GM18499 (cell line): ENCODE results near the gene EPHX1.
"Not testable (repeated sequence)": the region's sequence is repeated elsewhere in the genome, so short reads cannot be mapped to it uniquely, and the experiment has no call there.

Source experiments
- ATAC-seq: cut with Tn5 transposase; IDR thresholded peaks from one replicate; pipeline ENCODE4 v1.9.1; 2021; ENCODE audit warnings: moderate number of reproducible peaks; ENCODE audit not compliant: insufficient read depth, unreplicated experiment

The EPHX1 gene

DNA sequence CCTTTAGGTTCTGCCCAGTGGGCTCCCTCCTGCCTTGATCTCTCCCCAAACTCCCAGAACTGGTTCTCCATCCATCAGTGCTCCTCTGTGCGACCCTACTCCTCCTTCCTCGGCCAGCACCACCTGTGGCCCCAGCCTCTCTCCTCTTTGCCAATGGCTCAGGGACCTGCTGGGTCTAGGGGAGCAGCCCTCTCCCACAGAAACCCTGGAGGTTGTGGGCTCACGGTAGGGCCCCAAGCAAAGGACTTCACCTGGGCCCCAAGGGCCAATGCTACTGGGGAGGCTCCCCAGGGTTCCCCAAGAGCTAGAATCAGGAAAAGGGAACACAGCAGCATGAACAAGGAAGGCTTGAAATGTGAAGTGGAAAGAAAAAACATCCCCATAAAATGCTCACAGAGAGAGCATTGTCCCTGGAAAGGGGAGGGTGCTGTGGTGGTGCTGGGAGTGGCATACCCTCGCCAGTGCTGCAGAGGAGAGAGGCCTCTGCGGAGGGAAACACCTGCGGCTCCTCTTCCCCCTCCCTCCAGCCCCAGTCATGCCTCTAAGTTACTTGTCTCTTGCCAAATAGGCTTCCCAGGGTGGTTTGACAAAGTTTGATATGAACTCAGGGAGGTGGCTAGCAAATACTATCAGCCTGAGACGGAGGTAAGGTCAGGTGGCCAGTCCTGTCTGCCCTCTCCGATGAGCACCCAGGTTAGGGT lies 69.7 kb downstream of the EPHX1 start:
- ATAC-seq = no peak

DNA sequence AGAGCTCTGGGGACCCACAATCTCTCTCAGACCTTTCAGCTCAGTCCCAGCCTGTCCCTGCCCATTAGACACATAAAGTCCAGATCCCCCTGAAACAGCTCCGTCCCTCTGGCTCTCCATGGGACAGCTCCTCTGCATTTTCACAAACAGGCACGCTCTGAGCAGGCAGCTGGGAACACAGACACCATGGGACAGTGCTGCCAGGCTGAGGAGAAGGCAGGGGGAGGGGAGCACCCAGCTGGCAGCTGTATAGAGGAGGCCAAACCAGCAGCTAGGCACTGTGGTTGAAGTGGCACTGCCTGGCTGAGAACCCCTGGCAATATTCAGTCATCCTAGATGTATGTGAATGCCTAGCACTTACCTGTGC lies 70.3 kb downstream of the EPHX1 start:
- ATAC-seq = no peak

DNA sequence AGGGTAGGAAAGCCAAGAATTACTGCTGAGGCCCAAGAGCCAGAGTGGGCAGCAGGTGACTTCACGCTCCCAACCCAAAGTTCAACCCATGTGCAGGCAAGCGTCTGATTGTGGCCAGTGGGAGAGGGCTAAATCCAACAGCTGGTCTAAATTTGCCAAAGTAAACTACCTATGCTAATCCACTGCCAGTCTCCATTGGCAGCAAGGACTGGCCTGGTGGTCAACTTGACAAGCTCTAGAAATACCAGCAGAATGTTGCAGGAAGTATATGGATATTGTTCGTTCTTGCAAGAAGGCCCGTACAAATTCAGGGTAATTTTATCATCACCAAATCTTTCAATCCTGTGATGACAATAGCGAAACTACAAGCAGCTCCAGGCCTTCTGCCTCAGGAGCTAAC lies 70.7 kb downstream of the EPHX1 start:
- no peak for ATAC-seq

DNA sequence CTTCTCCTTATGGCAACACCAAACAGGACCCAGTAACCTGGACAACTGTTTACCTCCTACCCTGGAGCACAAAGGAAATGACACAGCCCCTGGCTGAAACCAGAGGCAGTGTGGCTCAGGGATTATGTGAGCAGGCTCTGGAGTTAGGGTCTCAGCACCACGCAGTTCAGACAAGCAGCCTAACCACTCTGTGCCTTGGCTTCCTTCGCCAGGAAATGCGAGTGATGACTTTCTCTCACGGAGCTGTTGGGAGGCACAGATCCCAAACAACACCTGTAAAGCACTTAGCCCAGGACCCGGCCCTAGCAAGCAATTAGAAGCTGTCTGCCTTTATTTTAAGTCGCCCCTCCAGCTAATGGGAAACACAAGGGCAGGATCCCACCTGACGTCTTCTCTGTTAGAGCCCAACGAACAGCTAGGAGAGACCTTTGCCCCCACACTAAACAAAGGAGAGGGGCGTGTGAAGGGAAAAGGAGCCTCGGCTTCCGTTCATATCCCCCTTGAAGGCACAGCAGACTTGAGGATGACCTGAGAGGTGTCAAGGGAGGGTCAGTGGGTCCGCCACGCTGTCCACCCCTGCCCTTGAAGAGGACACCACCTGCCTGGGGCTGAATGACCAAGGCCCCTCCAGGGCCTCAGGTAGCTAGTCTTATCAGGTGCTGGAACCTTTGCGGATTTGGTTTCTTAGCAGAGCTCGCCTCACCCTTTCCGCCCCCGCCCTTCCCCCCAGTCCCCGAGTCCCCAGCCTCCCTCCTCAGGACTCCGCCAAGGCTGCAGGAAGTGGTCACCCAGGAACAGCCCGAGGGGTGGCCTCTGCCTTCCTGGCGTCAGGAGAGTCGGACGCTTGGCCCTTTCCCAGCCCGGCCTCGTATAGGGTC lies 71.4 kb downstream of the EPHX1 start:
- no peak for ATAC-seq

DNA sequence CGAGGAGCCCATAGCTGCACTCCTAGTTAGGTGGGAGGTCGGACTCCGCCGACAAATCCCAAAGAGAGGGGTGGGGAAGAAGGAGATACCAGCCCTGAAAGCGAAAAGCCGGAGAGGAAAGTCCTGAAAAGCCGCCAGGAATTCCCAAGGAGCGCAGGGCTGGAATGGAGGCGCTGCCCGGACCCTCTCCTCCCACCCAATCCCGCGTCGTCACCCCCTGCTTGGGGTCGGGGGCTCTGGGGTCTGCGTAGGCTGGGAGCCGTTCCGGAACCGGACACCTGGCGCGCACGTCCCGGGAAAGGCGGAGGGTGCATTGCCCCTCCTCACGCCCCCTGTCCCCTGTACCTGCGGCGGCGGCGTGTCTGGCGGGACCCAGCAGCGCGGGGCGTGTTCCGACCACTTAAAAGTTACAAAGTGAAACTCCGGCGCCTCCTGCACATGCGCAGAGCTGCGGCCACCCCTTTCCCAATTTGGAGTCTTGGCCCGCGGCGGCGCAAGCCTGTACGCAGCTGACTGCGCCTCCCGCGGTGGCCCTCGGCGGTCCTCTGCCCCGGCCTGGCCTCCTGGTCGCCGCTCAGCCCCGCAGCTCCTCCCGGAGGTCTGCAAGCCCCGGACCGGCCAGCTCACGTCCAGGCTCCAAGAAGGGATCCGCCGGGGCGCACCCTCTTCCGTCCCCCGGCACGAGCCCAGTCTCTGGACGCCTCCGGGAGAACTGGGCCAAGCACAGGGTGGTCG lies 72.2 kb downstream of the EPHX1 start, which contains the start of gene TMEM63A:
TMEM63A (minus strand) TSS at position 422 of the 735 bp plus-strand sequence. CDS start 4,800 bp downstream, outside the sequence.
- ATAC-seq = peak; percentile 47

DNA sequence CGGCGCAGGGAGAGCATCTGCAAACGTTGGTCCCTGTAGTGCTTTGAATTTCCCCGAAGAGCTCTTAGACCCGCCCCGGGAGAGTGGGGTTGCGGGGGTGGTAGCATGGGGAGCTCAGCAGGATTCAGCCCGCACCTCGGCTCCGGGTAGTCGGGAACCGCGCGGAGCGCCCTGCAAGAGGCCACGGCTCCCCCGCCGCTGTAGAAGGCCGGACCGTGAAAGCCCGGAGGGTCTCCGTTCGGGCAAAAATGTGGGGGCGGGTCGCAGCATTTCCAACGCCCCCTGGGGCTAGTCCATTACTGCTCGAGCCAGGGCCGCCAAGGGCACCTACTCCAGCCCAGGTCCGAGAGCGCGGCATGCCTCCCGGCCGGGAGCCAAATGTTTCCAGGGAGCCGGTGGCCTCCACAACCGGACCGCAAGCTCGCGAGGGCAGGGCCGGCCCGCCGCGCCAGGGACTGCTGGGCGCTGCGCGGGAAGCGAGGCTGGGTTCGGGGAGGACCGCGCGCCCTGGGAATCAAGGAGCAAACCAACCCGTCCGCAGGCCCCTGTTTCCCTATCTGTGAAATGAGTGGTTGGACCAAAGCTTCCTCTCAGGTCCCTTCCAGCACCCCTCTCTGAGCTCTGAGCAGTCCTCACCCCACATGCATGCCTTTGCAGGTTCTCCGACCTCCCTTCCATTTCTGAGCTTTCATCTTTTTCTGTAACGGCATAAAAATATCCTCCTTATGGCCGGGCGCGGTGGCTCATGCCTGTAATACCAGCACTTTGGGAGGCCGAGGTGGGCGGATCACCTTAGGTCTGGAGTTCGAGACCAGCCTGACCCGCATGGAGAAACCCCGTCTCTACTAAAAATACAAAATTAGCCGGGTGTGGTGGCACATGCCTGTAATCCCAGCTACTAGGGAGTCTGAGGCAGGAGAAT lies 73.0 kb downstream of the EPHX1 start:
- no peak for ATAC-seq

DNA sequence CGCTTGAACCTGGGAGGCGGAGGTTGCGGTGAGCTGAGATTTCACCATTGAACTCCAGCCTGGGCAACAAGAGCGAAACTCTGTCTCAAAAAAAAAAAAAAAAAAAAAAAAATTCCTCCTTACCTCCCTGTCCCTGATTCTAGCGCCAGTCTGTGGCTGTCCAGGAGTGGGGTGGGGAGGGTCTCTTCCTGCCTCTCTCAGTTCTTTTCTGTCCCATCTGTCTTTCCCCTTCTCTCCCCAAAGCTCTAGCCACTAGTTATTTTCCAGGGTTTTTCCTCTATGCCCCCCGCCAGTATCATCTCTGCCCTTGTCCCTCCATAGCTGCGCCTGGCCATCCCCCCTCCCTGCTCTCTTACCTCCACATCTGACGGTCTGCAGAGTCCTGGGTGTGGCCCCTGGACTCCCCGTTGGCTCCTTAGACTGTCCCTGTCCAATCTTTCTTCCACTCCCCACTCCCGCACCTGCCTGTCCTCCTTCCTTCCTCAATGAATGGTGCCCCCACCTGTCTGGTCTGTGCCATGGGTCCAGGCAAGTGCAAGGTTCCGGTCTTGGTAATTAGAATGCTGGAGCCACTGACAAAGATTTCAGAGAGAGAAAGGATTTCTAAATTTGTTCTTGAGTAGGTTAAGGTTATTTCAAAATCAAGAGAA lies 73.8 kb downstream of the EPHX1 start:
- ATAC-seq = no peak

DNA sequence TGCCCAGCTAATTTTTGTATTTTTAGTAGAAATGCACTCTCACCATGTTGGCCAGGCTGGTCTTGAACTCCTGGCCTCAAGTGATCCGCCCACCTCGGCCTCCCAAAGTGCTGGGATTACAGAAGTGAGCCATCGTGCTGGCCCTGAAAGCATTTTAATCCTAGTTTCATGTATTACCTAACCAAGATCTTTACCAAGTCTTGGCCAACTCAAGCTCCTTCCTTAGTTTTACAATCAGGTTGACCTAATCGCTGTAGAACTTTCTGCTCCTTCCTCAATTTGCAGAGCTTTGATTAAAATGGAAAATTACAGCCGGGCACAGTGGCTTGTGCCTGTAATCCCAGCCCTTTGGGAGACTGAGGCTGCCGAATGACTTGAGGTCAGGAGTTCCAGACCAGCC lies 75.4 kb downstream of the EPHX1 start:
- no peak for ATAC-seq

DNA sequence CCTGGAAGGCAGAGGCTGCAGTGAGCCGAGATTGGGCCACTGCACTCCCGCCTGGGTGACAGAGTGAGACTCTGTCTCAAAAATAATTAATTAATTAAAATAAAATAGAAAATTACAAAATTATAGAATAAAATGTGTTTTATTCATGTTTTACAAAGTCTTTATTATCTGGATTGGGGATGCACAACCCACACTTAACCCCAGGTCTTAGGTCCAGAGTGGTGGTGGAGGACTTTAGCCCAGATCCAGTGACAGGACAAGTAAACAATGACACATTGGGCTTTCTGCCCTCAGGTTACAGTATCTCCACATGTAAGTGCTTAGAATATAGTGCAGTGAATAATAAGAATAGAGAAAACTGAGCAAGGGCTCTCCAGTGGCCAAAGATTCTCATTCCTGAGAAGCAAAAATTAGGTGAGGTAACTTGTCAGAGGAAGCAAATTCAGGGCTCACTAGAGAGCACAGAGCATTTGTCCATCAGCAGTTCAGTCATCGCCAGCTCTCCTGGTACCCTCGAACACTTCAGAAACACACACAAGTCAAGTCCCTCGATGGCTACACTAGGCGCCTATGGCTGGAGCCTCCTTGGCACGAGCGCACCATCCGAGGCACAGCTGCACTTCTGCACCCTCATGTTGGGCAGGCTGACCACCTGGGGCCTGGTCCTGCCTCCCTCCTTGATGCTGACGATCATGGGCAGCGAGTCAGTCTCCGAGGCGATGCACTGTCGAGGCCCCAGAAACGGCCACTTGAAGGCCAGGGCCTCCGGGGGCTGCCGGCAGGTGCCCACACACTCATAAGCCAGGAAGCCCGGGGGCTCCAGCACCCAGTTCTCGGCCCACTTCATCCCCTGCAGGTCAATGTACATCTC lies 76.5 kb downstream of the EPHX1 start:
- no peak for ATAC-seq

DNA sequence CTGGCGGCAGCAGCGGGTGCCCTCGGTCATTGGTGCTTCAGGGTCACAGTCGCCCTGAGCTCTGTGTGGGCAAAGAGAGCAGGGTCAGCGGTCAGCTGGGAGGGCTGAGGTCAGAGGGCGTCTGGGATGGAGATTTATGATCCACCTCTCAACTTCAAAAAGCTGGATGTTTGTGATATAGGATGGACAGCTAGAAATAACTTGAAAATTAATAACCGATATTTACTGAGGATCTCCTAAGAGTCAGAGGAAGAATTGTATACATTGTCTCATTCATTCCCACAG lies 77.0 kb downstream of the EPHX1 start:
- ATAC-seq = no peak

DNA sequence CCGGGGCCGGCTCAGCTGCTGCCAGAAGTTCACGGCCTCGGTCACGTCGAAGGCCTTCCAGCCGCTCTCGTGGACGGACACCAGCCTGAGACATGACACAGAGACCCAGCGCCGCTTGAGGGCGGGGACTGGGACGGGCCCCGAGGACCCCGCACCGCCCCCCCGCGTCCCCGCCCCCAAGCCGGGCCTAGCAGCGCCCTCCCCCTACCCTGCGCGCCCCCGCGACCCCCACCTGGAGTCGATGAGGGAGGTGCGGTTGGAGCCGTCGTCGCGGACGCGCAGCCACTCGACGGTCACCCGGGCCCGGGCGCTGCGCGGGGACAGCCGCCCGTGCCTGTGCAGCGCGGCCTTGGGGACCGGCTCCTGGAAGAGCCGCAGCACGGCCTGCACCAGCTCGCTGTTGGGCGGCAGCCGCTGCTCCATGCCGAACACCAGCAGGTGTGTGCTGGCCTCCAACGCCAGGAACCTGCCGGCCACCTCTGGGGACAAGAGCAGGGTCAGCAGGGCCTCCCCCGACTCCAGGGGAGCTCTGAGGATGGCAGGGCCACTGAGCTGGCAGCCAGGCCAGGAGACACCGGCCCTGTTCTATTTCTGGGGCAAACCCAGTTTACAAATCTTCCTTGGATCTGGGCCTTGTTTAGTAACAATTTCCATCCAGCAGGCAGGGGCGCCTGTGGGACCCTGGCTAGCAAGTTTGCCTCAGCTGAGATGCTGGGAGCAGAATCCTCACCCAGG lies 77.8 kb downstream of the EPHX1 start:
- not testable (repeated sequence) for ATAC-seq

DNA sequence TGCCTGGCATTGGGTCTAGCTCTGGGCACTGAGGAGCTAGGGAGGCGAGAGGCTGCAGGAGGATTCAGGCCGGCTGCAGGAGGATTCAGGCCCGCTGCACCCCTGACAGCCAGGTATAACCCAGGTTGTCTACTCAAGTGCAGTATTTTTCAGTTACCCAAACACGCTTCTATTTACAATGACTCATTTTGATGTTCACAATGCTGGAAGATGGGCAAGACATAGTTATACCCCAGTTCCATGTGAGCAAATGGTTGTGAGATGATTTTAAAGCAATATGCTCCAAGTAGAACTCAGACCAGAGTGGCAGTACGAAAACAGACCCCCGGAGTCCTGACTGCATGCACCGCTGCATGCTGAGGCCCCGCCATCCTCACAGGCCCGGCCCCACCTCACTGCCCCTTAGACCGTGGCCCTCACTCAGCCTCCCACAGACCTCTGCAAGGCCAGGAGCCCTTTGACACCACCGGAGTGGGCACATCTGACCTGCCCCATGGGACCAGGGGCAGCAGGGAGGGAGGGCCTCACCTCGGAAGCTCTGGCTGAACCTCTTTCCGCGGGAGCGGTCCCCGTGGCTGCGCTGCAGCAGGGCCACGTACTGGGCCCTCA lies 78.5 kb downstream of the EPHX1 start:
- no peak for ATAC-seq

DNA sequence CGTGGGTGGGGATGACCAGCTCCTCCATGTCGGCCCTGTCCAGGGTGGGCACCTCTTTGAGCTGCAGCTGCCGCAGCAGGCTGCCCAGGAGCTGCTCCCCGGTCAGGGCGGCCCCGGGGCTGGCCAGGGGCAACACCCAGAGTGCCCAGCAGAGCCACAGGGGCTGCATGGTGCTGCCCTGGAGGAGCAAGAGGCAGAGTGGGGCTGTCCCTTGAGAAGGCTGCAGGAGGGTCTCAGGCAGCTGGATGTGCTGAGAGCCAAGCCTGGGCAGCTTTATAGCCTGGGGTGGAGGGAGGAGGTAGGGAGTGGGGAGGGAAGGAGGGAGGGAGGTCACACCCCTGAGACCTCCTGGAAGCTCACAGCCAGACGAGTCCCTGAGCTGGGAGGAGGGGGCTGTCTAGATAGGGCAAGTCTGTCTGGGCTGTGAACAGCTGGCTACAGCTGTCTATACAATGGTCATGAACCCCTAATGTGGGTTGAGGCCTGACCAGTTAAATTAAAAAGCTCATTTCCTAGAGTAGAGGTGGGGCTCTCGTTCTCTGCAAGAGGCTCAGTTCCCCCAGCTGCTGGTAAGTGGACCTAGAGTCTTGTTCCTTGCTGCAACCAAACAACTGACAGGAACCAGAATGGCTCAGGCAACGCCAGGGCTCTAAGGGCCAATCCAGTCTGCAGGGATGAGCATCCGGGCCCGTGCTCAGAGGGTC lies 79.1 kb downstream of the EPHX1 start, which contains the start of gene LEFTY1:
LEFTY1 (minus strand) TSS at position 249 of the 704 bp plus-strand sequence; CDS start at position 169, 80 bp downstream.
- no peak for ATAC-seq

DNA sequence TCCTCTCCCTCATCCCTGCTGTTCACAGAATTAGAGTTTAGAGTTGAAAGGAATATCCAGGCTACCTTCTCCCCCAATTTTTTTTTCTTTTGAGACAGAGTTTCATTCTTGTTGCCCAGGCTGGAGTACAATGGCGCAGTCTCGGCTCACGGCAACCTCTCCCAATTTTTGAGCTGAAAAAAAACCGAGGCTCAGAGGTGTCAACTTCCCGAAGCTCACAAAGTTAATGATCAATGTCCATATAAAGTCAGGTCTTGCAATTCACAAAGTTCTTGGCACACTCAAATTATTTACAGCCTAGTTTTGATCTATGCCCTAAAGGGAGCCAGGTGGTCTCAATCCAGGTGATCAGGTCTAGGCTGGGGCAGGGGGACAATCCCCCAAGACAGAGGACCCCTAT lies 79.8 kb downstream of the EPHX1 start:
- no peak for ATAC-seq

DNA sequence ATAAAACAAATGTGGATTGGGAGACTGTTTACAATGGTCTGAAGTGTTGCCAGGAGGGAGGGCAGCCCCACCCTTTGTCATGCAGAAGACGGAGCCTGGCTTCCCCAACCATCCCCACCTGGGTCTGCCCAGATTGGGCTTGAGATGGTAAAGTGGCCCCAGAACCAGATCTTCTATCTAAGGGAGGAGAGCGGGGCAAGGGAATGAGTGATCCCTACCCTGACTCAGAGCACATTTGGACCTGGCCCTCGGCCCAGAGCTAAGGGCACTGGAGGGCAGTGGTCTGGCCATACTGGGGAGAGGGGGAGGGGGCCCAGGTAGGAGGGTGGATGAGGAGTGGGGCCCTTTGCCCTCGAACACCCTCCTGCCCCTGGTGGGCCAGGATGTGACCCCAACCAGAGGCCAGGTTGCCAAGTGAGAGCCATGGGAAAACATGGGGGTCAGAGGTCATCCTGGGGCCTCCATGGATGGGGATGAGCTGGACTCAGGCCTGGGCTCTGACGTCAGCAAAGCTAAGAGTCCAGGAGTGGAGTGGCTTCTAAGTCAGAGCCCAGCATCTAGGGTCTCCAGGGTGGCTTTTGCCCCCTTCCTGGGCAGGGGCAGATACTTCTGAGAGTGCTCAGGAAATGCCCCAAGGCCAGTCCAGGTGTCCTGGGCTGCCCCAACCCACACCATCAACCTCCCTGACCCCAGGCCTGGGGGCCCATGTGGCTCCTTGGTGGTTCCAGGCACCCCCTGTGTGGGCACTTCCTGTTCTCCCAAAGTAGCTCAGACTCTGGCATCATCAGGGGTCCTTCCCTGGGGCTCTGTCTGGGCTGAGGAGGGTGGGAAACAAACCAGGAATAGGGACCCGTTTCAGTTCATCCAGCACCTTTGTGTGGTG lies 80.7 kb downstream of the EPHX1 start:
- ATAC-seq = no peak
